ENCODE results near the gene PHLDB1. TPM values are rescaled to one million over a fixed set of nuclear protein-coding genes. Genes with fewer than 3 reads are reported as not detected.

The PHLDB1 gene
- polyA plus RNA-seq, 1 experiment = 83.0 TPM

GRCh38 chr11:118651820-118652219, 44.4 kb downstream of the PHLDB1 start:
- no peaks in the 10 kb centered on the region for H3K9me3 ChIP-seq (ENCODE audit: control insufficient read depth, insufficient read depth, low read length)
- H3K27ac ChIP-seq (ENCODE audit: low read depth, low read length) = no peak overlapping the region
- DNase-seq (ENCODE audit: low read depth, low spot score) = no peak
- ChIA-PET POLR2A (no interaction called here), CTCF (no interaction called here)
- TF ChIP-seq, protein P1, sequence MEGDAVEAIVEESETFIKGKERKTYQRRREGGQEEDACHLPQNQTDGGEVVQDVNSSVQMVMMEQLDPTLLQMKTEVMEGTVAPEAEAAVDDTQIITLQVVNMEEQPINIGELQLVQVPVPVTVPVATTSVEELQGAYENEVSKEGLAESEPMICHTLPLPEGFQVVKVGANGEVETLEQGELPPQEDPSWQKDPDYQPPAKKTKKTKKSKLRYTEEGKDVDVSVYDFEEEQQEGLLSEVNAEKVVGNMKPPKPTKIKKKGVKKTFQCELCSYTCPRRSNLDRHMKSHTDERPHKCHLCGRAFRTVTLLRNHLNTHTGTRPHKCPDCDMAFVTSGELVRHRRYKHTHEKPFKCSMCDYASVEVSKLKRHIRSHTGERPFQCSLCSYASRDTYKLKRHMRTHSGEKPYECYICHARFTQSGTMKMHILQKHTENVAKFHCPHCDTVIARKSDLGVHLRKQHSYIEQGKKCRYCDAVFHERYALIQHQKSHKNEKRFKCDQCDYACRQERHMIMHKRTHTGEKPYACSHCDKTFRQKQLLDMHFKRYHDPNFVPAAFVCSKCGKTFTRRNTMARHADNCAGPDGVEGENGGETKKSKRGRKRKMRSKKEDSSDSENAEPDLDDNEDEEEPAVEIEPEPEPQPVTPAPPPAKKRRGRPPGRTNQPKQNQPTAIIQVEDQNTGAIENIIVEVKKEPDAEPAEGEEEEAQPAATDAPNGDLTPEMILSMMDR (IDR thresholded peaks at IDR 0.05; ENCODE audit: low read depth, low read length) = no peak
- no peak overlapping the region for H3K4me3 ChIP-seq (ENCODE audit: low read depth, low read length)
- no peaks in the 10 kb centered on the region for H3K27me3 ChIP-seq (ENCODE audit: control insufficient read depth, insufficient read depth, low read length)

DNA sequence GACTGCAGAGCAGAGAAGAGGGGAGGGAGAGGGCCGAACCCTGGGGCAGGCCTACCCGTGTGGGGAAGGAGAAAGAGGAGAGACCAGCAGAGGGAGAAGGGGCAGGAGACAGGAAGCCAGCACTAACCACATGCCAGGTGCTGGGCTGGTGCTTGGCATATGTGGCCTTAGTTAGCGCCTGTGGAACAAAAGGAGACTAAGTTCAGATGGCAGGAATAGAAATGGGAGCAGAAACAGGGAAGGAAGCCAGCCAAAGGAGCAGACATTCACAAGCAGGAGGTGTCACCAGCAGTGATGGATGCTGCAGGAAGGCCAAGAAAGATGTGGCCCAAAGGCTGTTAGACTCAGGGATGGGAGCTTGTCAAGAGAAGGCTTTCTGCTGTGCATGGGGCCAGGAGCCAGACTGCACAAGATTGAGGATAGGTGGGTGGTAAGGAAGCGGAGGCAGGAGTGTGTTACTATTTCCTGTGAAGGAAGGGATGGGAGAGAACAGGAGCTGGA, 45.3 kb downstream of the PHLDB1 start:
- CTCF ChIA-PET = no interaction called here

DNA sequence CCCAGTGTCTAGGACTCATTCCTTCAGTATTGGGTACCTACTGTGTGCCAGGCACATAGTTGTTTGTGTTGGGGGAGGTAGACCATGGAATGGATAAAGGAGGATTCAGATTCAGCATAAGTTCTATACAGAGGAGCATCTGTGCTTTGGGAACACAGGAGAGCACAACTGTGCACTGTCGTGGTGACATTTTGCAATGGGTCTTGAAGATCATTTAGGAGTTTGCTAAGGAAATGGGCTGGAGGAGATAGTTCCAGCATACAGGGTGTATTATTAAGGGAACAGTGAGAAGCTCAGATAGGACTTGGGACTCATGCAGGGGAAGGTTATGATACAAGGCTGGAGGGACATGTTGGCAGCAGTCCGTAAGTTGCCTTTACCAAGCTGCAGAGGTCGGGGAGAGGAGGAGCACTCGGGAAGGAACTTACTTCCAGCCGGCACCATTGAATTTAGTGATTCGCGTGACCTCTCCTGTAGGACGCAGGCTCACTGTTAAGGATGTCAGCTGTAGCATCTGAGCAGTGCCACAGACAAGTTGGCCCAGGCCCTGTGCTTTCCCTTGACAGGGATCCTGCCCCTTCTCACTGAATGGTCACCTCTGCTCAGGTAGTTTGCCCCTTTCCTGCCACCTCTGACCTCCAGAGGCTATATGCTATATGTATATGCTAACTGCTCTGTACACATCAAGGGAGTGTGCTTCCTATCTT, 46.4 kb downstream of the PHLDB1 start:
- Histone ChIP-seq H3K4me3 (ENCODE audit: low read depth, low read length) (no peak overlapping the region), H3K9me3 (ENCODE audit: control insufficient read depth, insufficient read depth, low read length) (no peaks in the 10 kb centered on the region), H3K27me3 (ENCODE audit: control insufficient read depth, insufficient read depth, low read length) (no peaks in the 10 kb centered on the region), H3K27ac (ENCODE audit: low read depth, low read length) (no peak overlapping the region)
- no peak for DNase-seq (ENCODE audit: low read depth, low spot score)
- POLR2A ChIA-PET = interaction anchor here (0.6 to 1.2 kb wide), 2 partner anchors 21 to 25 kb away, joined by 3 read pairs; no protein-coding TSS in a partner anchor
- TF ChIP-seq, protein P1 (IDR thresholded peaks at IDR 0.05; ENCODE audit: low read depth, low read length) = no peak
- CTCF ChIA-PET = no interaction called here

More for the DNA sequence above, 45.3 kb downstream of the PHLDB1 start:
- no peak for DNase-seq (ENCODE audit: low read depth, low spot score)
- Histone ChIP-seq H3K4me3 (ENCODE audit: low read depth, low read length) (no peak overlapping the region), H3K9me3 (ENCODE audit: control insufficient read depth, insufficient read depth, low read length) (no peaks in the 10 kb centered on the region), H3K27me3 (ENCODE audit: control insufficient read depth, insufficient read depth, low read length) (no peaks in the 10 kb centered on the region), H3K27ac (ENCODE audit: low read depth, low read length) (peak overlapping the region; percentile 39)
- POLR2A ChIA-PET = interaction anchor here (1.2 kb wide), 1 partner anchor 20 kb away, joined by 3 read pairs; no protein-coding TSS in a partner anchor
- TF ChIP-seq, protein P1 (IDR thresholded peaks at IDR 0.05; ENCODE audit: low read depth, low read length) = no peak

DNA sequence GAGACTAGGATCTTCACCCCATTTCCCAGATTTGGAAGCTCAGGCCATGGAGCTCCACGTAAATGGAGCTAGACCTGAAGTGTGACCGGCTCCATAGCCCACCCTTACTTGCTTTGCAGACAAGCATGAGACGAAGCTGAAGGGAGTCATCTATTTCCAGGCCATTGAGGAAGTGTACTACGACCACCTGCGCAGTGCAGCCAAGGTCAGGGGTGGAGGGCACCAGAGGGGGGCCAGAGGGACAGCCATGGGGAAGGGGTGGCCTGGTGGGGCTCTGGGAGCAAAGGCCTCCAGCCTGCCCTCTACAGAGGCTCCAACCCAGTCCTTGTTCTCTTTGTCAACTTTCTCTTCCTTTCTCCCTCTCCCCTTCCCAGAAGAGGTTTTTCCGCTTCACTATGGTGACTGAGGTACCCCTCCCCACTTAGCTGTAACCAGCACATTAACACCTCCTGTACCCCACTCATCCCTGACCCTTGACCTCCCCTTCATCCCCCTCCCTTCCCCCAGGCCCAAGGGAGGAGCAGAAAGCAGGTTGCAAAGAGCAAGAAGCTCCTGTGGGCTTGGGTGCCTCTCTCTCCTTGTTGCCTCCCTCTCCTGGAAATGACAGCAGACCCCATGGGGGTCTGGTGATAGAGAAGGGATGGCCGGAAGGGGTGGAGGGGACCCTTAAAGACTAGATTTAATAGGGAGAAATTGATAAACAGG, 48.2 kb downstream of the PHLDB1 start:
- Histone ChIP-seq H3K9me3 (ENCODE audit: control insufficient read depth, insufficient read depth, low read length) (no peaks in the 10 kb centered on the region), H3K27me3 (ENCODE audit: control insufficient read depth, insufficient read depth, low read length) (no peaks in the 10 kb centered on the region), H3K27ac (ENCODE audit: low read depth, low read length) (peak overlapping the region; percentile 11), H3K4me3 (ENCODE audit: low read depth, low read length) (no peak overlapping the region)
- ChIA-PET CTCF (interaction anchor here (0.6 kb wide), 1 partner anchor 84 kb away, joined by 3 read pairs; no protein-coding TSS in a partner anchor), POLR2A (no interaction called here)
- DNase-seq (ENCODE audit: low read depth, low spot score) = no peak
- TF ChIP-seq, protein P1 (IDR thresholded peaks at IDR 0.05; ENCODE audit: low read depth, low read length) = no peak

Measured in AG04450 (cell line).